CD4-positive, alpha-beta memory T cell (primary cell): ENCODE measurements around the gene ZC3H7A. TPM values are rescaled to one million over a fixed set of nuclear protein-coding genes. Genes with fewer than 3 reads are reported as not detected.

Source experiments
- CTCF ChIA-PET: fragments of 350-600 bp; sonication (Branson Sonifier 250); formaldehyde crosslinking; loops from one replicate; lab custom pipeline; 2021; ENCODE audit warnings: inconsistent platforms; ENCODE audit not compliant: partially characterized antibody; lab: Charles Lee
- POLR2A ChIA-PET: fragments of 350-600 bp; sonication (Branson Sonifier 250); formaldehyde crosslinking; loops from one replicate; lab custom pipeline; 2021; ENCODE audit not compliant: partially characterized antibody; lab: Charles Lee
- DNase-seq, 5 donors: peaks; one replicate each; pipeline versions ENCODE4 v3.0.0 to v3.0.0-alpha.2; 2020 to 2022; ENCODE audit warnings: mixed read lengths in 1 of 5
- H3K27ac ChIP-seq: one replicate; pipeline ENCODE4 v1.7.0; 2013; ENCODE audit warnings: low read depth, low read length
- H3K27me3 ChIP-seq: 2 replicates; pipeline ENCODE4 v1.7.0; 2013; ENCODE audit warnings: mild to moderate bottlenecking, low read length, moderate library complexity; ENCODE audit not compliant: insufficient read depth
- H3K36me3 ChIP-seq: 2 replicates; pipeline ENCODE4 v1.7.0; 2013; ENCODE audit warnings: mild to moderate bottlenecking, low read length, moderate library complexity; ENCODE audit not compliant: insufficient read depth
- H3K4me1 ChIP-seq: 2 replicates; pipeline ENCODE4 v1.7.0; 2013; ENCODE audit warnings: mild to moderate bottlenecking, low read length, moderate library complexity; ENCODE audit not compliant: insufficient read depth
- H3K4me3 ChIP-seq, 2 donors: one replicate each; pipeline ENCODE4 v1.7.0; 2013; ENCODE audit warnings: low read length in 2 of 2, mild to moderate bottlenecking in 1 of 2
- H3K9me3 ChIP-seq, 2 donors: one replicate each; pipeline ENCODE4 v1.7.0; 2013; ENCODE audit warnings: low read length in 2 of 2, control low read depth in 1 of 2; ENCODE audit not compliant: control insufficient read depth in 1 of 2
- H3K27ac Mint-ChIP-seq, 7 donors: one replicate each; pipeline ENCODE4 v1.8.0; 2020 to 2021; ENCODE audit warnings: mixed read lengths in 7 of 7, mild to moderate bottlenecking in 6 of 7, inconsistent platforms in 3 of 7, moderate library complexity in 3 of 7
- H3K27me3 Mint-ChIP-seq, 2 donors: one replicate each; pipeline ENCODE4 v1.8.0; 2020 to 2021; ENCODE audit warnings: mixed read lengths in 2 of 2
- H3K36me3 Mint-ChIP-seq, 2 donors: one replicate each; pipeline ENCODE4 v1.8.0; 2020 to 2021; ENCODE audit warnings: mixed read lengths in 2 of 2, inconsistent platforms in 1 of 2, mild to moderate bottlenecking in 1 of 2
- H3K4me1 Mint-ChIP-seq, 4 donors: one replicate each; pipeline ENCODE4 v1.8.0; 2020 to 2021; ENCODE audit warnings: mixed read lengths in 4 of 4, mild to moderate bottlenecking in 1 of 4
- H3K4me3 Mint-ChIP-seq, 8 donors: one replicate each; pipeline ENCODE4 v1.8.0; 2020 to 2021; ENCODE audit warnings: mixed read lengths in 8 of 8, mild to moderate bottlenecking in 7 of 8, moderate library complexity in 6 of 8, inconsistent platforms in 3 of 8
- H3K9me3 Mint-ChIP-seq, 8 donors: one replicate each; pipeline ENCODE4 v1.8.0; 2020 to 2021; ENCODE audit warnings: mixed read lengths in 8 of 8, mild to moderate bottlenecking in 5 of 8, inconsistent platforms in 3 of 8, moderate library complexity in 1 of 8
- intact Hi-C: fragments of 100-400 bp; cut with micrococcal nuclease; formaldehyde crosslinking; loops from one replicate; pipeline ENCODE4 v1.15.1; 2023
- polyA plus RNA-seq, 2 donors: library from polyadenylated mRNA; unstranded; fragments of 300-500 nt; fragmentation: Illumina TruSeq; gene quantifications; one replicate each; pipeline ENCODE4 v1.2.3, GENCODE V29; 2021
- total RNA-seq, 2 experiments: library from RNA; stranded (reverse); gene quantifications; one replicate each; pipeline ENCODE4 v1.2.3, GENCODE V29; 2021

Gene ZC3H7A
- total and polyA plus RNA-seq, 4 experiments from 2014 or later = 39.9 to 92.1 (median 66.3) TPM

DNA sequence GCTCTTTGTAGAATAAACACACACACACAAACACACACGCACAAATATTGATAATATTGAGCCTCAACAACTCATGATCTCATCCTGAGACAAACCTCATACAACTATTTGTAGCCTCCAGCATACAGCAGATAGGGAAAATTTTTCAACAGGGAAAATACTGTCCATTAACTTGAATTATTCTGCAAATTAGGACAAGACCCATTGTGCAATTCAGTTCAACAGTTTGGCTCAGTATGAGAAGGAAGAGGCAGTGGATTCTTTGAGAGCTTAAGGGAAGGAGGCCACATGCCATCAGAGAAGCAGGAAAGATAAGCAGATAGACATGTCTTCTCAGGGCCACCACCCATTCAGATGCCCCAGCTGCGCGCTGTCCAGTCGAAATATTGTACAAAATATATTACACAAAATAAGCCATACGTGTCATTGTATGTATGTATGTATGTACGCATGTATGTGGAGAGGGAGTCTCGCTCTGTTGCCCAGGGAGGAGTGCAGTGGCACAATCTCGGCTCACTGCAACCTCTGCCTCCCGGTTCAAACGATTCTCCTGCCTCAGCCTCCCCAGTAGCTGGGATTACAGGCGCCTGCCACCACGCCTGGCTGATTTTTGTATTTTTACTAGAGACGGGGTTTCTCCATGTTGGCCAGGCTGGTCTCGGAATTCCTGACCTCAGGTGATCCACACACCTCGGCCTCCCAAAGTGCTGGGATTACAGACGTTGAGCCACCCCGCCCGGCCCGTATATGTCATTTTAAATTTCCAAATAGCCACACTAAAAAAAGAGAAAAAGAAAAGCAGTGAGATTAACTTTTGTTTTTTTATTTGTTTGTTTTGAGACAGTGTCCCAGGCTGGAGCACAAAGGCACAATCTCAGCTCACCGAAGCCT is 1.8 kb downstream of the ZC3H7A start:
- Histone ChIP-seq H3K36me3 (peaks cover 4% of the 10 kb centered on the region), H3K4me3 (peak overlapping the region in 1 of 2 donors; percentile 77), H3K27ac (peak overlapping the region; percentile 95), H3K4me1 (peaks cover 76% of the 10 kb centered on the region), H3K27me3 (no peaks in the 10 kb centered on the region), H3K9me3 (no peaks in the 10 kb centered on the region)
- DNase-seq = no peak
- peaks cover 0 to 3% (median 0%) of the 10 kb centered on the region in 8 donors for H3K9me3 Mint-ChIP-seq
- intact Hi-C loops = loop anchor here (5.0 kb wide), 3 partner anchors 33 to 853 kb away; partner anchors contain the start of genes CLEC16A, DEXI and SNN
- peak overlapping the region; percentile 88 to 96 (median 94) for H3K4me3 Mint-ChIP-seq
- peaks cover 58 to 89% (median 71%) of the 10 kb centered on the region in 4 donors for H3K4me1 Mint-ChIP-seq
- peak overlapping the region; percentile 95 to 99 (median 96) for H3K27ac Mint-ChIP-seq
- no peaks in the 10 kb centered on the region for H3K27me3 Mint-ChIP-seq
- CTCF ChIA-PET = interaction anchor here (1.3 to 3.3 kb wide), 4 partner anchors 8 to 19 kb away, joined by 3 to 25 read pairs (median 14); no protein-coding TSS in a partner anchor
- peaks cover 0 to 38% of the 10 kb centered on the region in 2 donors for H3K36me3 Mint-ChIP-seq
- POLR2A ChIA-PET = interaction anchor here (1.0 to 7.7 kb wide), 5 partner anchors 11 to 174 kb away, joined by 3 to 155 read pairs (median 15); partner anchors contain the start of genes GSPT1 and TXNDC11

DNA sequence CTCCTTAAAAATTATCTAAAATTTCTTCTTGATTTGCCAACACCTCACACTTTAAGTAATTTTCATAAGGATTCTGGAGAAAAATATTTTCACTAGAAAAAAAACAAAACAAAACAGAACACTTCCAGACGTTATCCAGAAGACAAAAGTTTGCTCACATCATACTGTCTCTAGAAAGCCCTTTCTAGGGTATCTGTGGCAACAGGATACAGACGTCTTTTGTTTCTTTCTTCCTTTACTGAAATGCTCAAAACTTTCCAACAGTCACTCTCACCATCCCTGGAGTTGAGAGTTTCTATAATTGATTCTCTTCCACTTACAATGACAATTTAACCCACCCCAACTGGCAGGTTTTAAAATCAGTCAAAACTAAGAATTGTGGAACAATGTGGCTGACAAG is 2.6 kb downstream of the ZC3H7A start:
- peak overlapping the region; percentile 89 to 99 (median 96) for H3K27ac Mint-ChIP-seq
- POLR2A ChIA-PET = interaction anchor here (3.1 to 7.7 kb wide), 2 partner anchors 10 to 51 kb away, joined by 18 to 155 read pairs; partner anchors contain the start of gene TXNDC11
- no peak overlapping the region for H3K4me3 ChIP-seq
- H3K9me3 ChIP-seq = no peaks in the 10 kb centered on the region
- no peak for DNase-seq
- H3K36me3 ChIP-seq = peaks cover 4% of the 10 kb centered on the region
- intact Hi-C loops = no loop called here
- CTCF ChIA-PET = interaction anchor here (1.1 kb wide), 1 partner anchor 23 kb away, joined by 3 read pairs; no protein-coding TSS in a partner anchor
- H3K27me3 ChIP-seq = no peaks in the 10 kb centered on the region
- H3K9me3 Mint-ChIP-seq = peaks cover 0 to 3% (median 0%) of the 10 kb centered on the region in 8 donors
- peaks cover 53 to 85% (median 66%) of the 10 kb centered on the region in 4 donors for H3K4me1 Mint-ChIP-seq
- H3K36me3 Mint-ChIP-seq = peaks cover 0 to 39% of the 10 kb centered on the region in 2 donors
- H3K4me3 Mint-ChIP-seq = peak overlapping the region; percentile 88 to 96 (median 94)
- peaks cover 75% of the 10 kb centered on the region for H3K4me1 ChIP-seq
- H3K27me3 Mint-ChIP-seq = no peaks in the 10 kb centered on the region
- H3K27ac ChIP-seq = peak overlapping the region; percentile 95

DNA sequence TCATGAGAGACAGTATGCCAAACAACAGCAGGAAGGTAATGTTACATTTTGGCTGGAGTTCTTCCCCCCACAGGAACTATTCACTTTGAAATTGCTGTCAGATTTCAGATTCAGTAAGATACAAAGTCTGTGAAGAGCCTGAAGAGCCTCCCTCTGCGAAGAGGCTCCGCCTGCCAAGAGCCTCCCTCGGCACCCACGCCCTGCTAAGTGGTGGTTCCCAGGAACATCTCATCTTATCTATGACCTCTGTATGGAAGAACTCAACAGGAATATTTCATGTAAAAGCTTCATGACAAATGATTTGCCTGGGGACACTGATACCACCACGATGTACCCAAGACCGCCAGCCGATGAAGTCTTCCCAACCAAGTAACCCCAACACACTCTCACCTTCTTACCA is 3.2 kb downstream of the ZC3H7A start:
- POLR2A ChIA-PET = interaction anchor here (1.1 to 7.7 kb wide), 3 partner anchors 10 to 51 kb away, joined by 3 to 155 read pairs (median 18); partner anchors contain the start of gene TXNDC11
- intact Hi-C loops = no loop called here

DNA sequence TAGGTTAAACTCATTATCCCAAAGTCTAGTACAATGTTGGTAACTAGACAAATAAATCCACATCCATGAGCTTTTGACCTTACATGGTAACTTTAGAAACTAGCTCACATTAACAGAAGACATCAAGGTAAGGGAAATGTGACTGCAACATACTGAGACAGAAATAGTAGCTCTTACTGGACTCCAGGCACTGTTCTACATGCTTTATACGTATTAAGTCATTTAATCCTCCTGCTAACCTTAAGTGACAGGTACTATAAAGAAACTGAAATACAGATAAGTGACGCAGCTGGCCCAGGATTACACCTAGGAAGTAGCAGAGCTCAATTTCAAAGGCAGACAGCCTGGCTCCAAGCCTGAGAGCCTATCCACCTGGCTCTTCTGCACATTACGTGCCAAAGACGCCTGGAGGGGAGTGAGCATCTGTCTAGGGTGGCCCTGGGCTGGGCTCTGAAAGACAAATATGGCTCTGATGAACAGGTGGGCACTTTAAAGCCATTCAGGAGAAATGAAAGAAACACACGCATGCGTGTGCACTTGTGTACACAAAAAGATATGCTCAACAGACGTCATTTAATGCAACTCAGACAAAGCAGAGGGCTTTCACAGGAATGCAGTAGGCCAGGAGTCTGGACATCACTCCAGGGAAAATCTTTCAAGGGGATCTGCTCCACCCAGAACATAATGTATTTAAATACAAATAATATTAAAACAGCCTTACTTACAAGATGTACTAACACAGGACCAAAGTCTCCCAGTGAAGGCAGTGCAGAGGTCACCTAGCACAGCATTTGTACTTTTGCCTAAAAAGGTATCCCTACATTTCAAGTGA is 4.4 kb downstream of the ZC3H7A start:
- peak overlapping the region; percentile 24 for H3K27ac ChIP-seq
- Mint-ChIP-seq H3K27ac (peak overlapping the region; percentile 73 to 99 (median 79)), H3K9me3 (peaks cover 0 to 3% (median 0%) of the 10 kb centered on the region in 8 donors), H3K4me3 (peak overlapping the region in 5 of 8 donors; percentile 34 to 70 (median 56)), H3K4me1 (peaks cover 48 to 79% (median 62%) of the 10 kb centered on the region in 4 donors), H3K36me3 (peaks cover 0 to 42% of the 10 kb centered on the region in 2 donors), H3K27me3 (no peaks in the 10 kb centered on the region)
- intact Hi-C loops = no loop called here
- no peak overlapping the region for H3K4me3 ChIP-seq
- H3K9me3 ChIP-seq = no peaks in the 10 kb centered on the region
- ChIA-PET POLR2A (interaction anchor here (0.6 to 7.7 kb wide), 5 partner anchors 9 to 49 kb away, joined by 3 to 155 read pairs (median 4); partner anchors contain the start of gene TXNDC11), CTCF (interaction anchor here (0.6 to 1.4 kb wide), 3 partner anchors 11 to 77 kb away, joined by 3 to 4 read pairs (median 3); no protein-coding TSS in a partner anchor)
- peak in 1 of 5 donors; percentile 50 for DNase-seq
- H3K27me3 ChIP-seq = no peaks in the 10 kb centered on the region
- peaks cover 4% of the 10 kb centered on the region for H3K36me3 ChIP-seq
- H3K4me1 ChIP-seq = peaks cover 76% of the 10 kb centered on the region

More for the DNA sequence above, 3.2 kb downstream of the ZC3H7A start:
- Mint-ChIP-seq H3K27me3 (no peaks in the 10 kb centered on the region), H3K27ac (peak overlapping the region; percentile 89 to 99 (median 96)), H3K9me3 (peaks cover 0 to 3% (median 0%) of the 10 kb centered on the region in 8 donors), H3K36me3 (peaks cover 0 to 39% of the 10 kb centered on the region in 2 donors), H3K4me3 (peak overlapping the region in 7 of 8 donors; percentile 45 to 96 (median 89)), H3K4me1 (peaks cover 52 to 81% (median 63%) of the 10 kb centered on the region in 4 donors)
- peaks cover 4% of the 10 kb centered on the region for H3K36me3 ChIP-seq
- peaks cover 75% of the 10 kb centered on the region for H3K4me1 ChIP-seq
- no peak overlapping the region for H3K4me3 ChIP-seq
- DNase-seq = no peak
- no peaks in the 10 kb centered on the region for H3K9me3 ChIP-seq
- H3K27ac ChIP-seq = peak overlapping the region; percentile 95
- no peaks in the 10 kb centered on the region for H3K27me3 ChIP-seq
- CTCF ChIA-PET = interaction anchor here (1.0 to 1.1 kb wide), 2 partner anchors 10 to 22 kb away, joined by 3 to 4 read pairs; no protein-coding TSS in a partner anchor

DNA sequence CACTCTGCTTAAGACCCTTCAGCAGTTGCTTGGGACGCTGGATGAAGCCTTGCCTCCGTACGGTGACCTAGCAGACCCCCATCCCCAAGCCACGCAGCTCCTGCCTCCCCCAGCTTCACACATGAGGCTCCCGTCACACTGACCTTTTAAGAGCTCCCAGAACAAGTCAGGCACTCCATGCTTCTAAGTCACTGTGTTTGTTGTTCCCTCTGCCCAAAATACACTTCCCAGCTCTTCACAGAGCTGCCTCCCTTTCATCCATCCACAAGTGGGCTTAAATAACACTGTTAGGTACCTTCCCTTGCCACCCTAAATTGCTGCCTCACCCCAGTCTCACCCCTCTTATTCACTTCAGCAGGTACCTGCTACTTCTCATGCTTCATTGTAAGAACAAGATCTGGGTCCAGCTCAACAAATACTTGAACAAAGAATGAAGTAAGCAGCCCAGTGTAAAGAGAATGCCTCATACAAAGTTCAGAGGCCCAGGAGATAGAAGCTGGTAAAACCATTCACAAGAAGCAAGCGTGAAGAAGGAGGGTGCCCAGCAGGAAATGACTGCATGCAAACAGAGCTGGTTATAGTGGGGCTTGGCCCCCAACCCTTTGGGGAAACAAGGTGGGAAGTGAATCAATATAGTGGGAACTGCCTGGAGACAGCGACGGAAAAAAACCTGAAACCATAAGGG is 5.8 kb downstream of the ZC3H7A start:
- H3K27me3 ChIP-seq = no peaks in the 10 kb centered on the region
- H3K27ac Mint-ChIP-seq = peak overlapping the region; percentile 53 to 96 (median 86)
- H3K9me3 ChIP-seq = no peaks in the 10 kb centered on the region
- peak overlapping the region; percentile 1 for H3K27ac ChIP-seq
- peaks cover 4% of the 10 kb centered on the region for H3K36me3 ChIP-seq
- peaks cover 89% of the 10 kb centered on the region for H3K4me1 ChIP-seq
- peak overlapping the region in 3 of 8 donors; percentile 5 to 34 (median 16) for H3K4me3 Mint-ChIP-seq
- peaks cover 58 to 85% (median 73%) of the 10 kb centered on the region in 4 donors for H3K4me1 Mint-ChIP-seq
- intact Hi-C loops = no loop called here
- peaks cover 0 to 3% (median 0%) of the 10 kb centered on the region in 8 donors for H3K9me3 Mint-ChIP-seq
- POLR2A ChIA-PET = interaction anchor here (1.7 to 3.1 kb wide), 3 partner anchors 9 to 49 kb away, joined by 4 to 18 read pairs (median 8); partner anchors contain the start of gene TXNDC11
- CTCF ChIA-PET = interaction anchor here (0.6 to 1.2 kb wide), 4 partner anchors 9 to 1274 kb away, joined by 3 read pairs; no protein-coding TSS in a partner anchor
- peaks cover 0 to 38% of the 10 kb centered on the region in 2 donors for H3K36me3 Mint-ChIP-seq
- DNase-seq = no peak
- H3K27me3 Mint-ChIP-seq = no peaks in the 10 kb centered on the region
- H3K4me3 ChIP-seq = no peak overlapping the region

DNA sequence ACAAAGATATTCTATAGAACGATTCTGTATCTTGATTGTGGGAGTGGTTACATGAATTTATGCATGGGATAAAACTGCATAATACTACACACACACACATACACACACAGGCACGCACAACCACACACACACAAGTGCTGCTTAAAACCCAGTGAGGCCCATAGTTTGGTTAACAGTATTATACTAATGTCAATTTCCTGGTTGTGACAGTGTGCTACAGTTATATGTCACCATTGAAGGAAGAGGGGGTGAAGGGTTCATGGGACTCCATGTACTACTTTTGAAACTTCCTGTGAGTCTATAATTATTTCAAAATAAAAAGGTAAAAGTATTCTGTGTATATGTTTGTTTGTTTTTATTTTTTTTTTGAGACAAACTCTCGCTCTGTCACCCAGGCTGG is 8.1 kb downstream of the ZC3H7A start:
- intact Hi-C loops = no loop called here
- Histone ChIP-seq H3K9me3 (no peaks in the 10 kb centered on the region), H3K27ac (no peak overlapping the region), H3K36me3 (peaks cover 4% of the 10 kb centered on the region), H3K4me3 (no peak overlapping the region), H3K4me1 (peaks cover 89% of the 10 kb centered on the region), H3K27me3 (no peaks in the 10 kb centered on the region)
- Mint-ChIP-seq H3K36me3 (peaks cover 0 to 19% of the 10 kb centered on the region in 2 donors), H3K9me3 (no peaks in the 10 kb centered on the region), H3K4me3 (peak overlapping the region in 1 of 8 donors; percentile 9), H3K27ac (peak overlapping the region in 6 of 7 donors; percentile 15 to 93 (median 73)), H3K4me1 (peaks cover 46 to 76% (median 61%) of the 10 kb centered on the region in 4 donors), H3K27me3 (no peaks in the 10 kb centered on the region)
- ChIA-PET POLR2A (interaction anchor here (1.1 kb wide), 1 partner anchor 9 kb away, joined by 3 read pairs; the partner anchor contains the start of gene ZC3H7A), CTCF (interaction anchor here (1.1 kb wide), 1 partner anchor 10 kb away, joined by 3 read pairs; no protein-coding TSS in a partner anchor)
- DNase-seq = peak in 1 of 5 donors; percentile 32
